Tibial nerve (tissue), 4 donors: Measurements from ENCODE around the gene RNF212.

Experiments used
- CTCF ChIP-seq, 5 experiments: fragments of 200-600 bp in 3 of 5; fragments of 450-650 bp in 2 of 5; sonication (generic) in 3 of 5; IDR thresholded peaks; one replicate each; pipeline ENCODE4 v1.5.1; 2016 to 2019; ENCODE audit warnings: antibody characterized with exemption in 5 of 5, mild to moderate bottlenecking in 3 of 5, moderate library complexity in 2 of 5
- EP300 ChIP-seq, 2 donors: sonication (generic); formaldehyde crosslinking; IDR thresholded peaks; one replicate each; pipeline ENCODE4 v1.6.1; 2017; ENCODE audit warnings: antibody characterized with exemption in 2 of 2, mild to moderate bottlenecking in 1 of 2

- peak in 1 of 2 donors; percentile 33 for TF ChIP-seq EP300 (IDR thresholded peaks at IDR 0.05)
- TF ChIP-seq CTCF (IDR thresholded peaks at IDR 0.05) = peak; percentile 50 to 70 (median 63)
Measured at GRCh38 chr4:1072830-1073446, 40.4 kb downstream of the RNF212 start.
